Endothelial cell of umbilical vein (primary cell): ENCODE data around the gene ICE2. TPM values are rescaled to one million over a fixed set of nuclear protein-coding genes. Genes with fewer than 3 reads are reported as not detected.

Experiments used
- BruUV-seq: library from RNA; stranded (reverse); fragments of 400-500 nt; replicated peaks from 2 replicates; lab custom pipeline; 2021; lab: Mats Ljungman, UMichigan
- CTCF ChIA-PET: fragments of 300-600, 350-600 bp; sonication (Branson Sonifier 250); formaldehyde crosslinking; loops from one replicate; lab custom pipeline; 2021; ENCODE audit warnings: antibody characterized with exemption, inconsistent platforms; lab: Charles Lee
- POLR2A ChIA-PET: fragments of 300-600, 350-600 bp; sonication (Branson Sonifier 250); formaldehyde crosslinking; loops from one replicate; lab custom pipeline; 2021; ENCODE audit warnings: antibody characterized with exemption, inconsistent platforms; lab: Charles Lee
- DNase-seq: peaks from one replicate; pipeline ENCODE4 v3.0.0-alpha.2; 2011; ENCODE audit warnings: low read depth, low spot score
- FAIRE-seq: peaks from 2 replicates; lab custom pipeline; 2011; peaks lifted over from hg19 to GRCh38; lab: Jason Lieb, UNC
- H2AFZ ChIP-seq: 2 replicates; pipeline ENCODE4 v1.6.0; 2012; ENCODE audit warnings: low read depth, low read length, control low read depth, inconsistent platforms
- H3K27ac ChIP-seq: 2 replicates; pipeline ENCODE4 v1.5.1; 2011; ENCODE audit warnings: low read depth, mild to moderate bottlenecking, control low read depth, low read length, moderate library complexity; ENCODE audit not compliant: insufficient read depth
- H3K27me3 ChIP-seq, 2 experiments: 2 replicates each; pipeline versions ENCODE4 v1.6.0 to v1.6.1; 2011; ENCODE audit warnings: low read length in 2 of 2, mixed read lengths in 1 of 2; ENCODE audit not compliant: control insufficient read depth in 2 of 2, insufficient read depth in 2 of 2
- H3K36me3 ChIP-seq, 2 experiments: 2 replicates in 1 of 2; 3 replicates in 1 of 2; pipeline ENCODE4 v1.5.1; 2011; ENCODE audit warnings: low read length in 2 of 2, mild to moderate bottlenecking in 1 of 2, moderate library complexity in 1 of 2; ENCODE audit not compliant: control insufficient read depth in 2 of 2, insufficient read depth in 2 of 2; ENCODE audit errors: extremely low read depth in 1 of 2
- H3K4me1 ChIP-seq: 3 replicates; pipeline ENCODE4 v1.5.1; 2011; ENCODE audit warnings: mild to moderate bottlenecking, low read length; ENCODE audit not compliant: control insufficient read depth, insufficient read depth; ENCODE audit errors: extremely low read depth
- H3K4me2 ChIP-seq: 2 replicates; pipeline ENCODE4 v1.6.1; 2011; ENCODE audit warnings: low read length, control low read depth, mixed read lengths; ENCODE audit not compliant: insufficient read depth
- H3K4me3 ChIP-seq, 3 experiments: fragments of 200-600 bp in 1 of 3; sonication (generic), shearing (Covaris generic) in 1 of 3; replicated peaks in 1 of 3; 2 replicates each; pipeline ENCODE4 v1.5.1; 2011 to 2016; ENCODE audit warnings: control low read depth in 3 of 3, low read length in 3 of 3, mild to moderate bottlenecking in 2 of 3, inconsistent platforms in 1 of 3, low read depth in 1 of 3, moderate library complexity in 1 of 3; ENCODE audit not compliant: insufficient read depth in 1 of 3
- H3K79me2 ChIP-seq: 2 replicates; pipeline ENCODE4 v1.6.0; 2012; ENCODE audit warnings: low read length, inconsistent platforms; ENCODE audit not compliant: control insufficient read depth, insufficient read depth
- H3K9ac ChIP-seq: replicated peaks from 2 replicates; pipeline ENCODE3; 2011; ENCODE audit warnings: low read length, control low read depth; ENCODE audit not compliant: insufficient read depth; ENCODE audit errors: extremely low read depth
- H3K9me1 ChIP-seq: replicated peaks from 3 replicates; pipeline ENCODE4 v1.6.0; 2011; ENCODE audit warnings: mild to moderate bottlenecking, low read length; ENCODE audit not compliant: control insufficient read depth, insufficient read depth; ENCODE audit errors: extremely low read depth
- H3K9me3 ChIP-seq: replicated peaks from 2 replicates; pipeline ENCODE4 v1.5.1; 2012; ENCODE audit warnings: low read length, inconsistent platforms; ENCODE audit not compliant: control insufficient read depth, insufficient read depth
- H4K20me1 ChIP-seq: replicated peaks from 2 replicates; pipeline ENCODE3; 2011; ENCODE audit warnings: mild to moderate bottlenecking, low read length; ENCODE audit not compliant: control insufficient read depth, insufficient read depth; ENCODE audit errors: extremely low read depth
- EZH2 ChIP-seq: IDR thresholded peaks from 2 replicates; pipeline ENCODE4 v1.6.1; 2012; ENCODE audit warnings: borderline replicate concordance, low read depth, mild to moderate bottlenecking, moderate library complexity, low read length, inconsistent platforms; ENCODE audit not compliant: severe bottlenecking
- FOS ChIP-seq: IDR thresholded peaks from 2 replicates; pipeline ENCODE4 v1.6.1; 2011; ENCODE audit warnings: mild to moderate bottlenecking, low read length, moderate library complexity, borderline replicate concordance; ENCODE audit not compliant: insufficient read depth
- GATA2 ChIP-seq: IDR thresholded peaks from 2 replicates; pipeline ENCODE4 v1.7.0; 2011; ENCODE audit warnings: low read depth, mild to moderate bottlenecking, moderate library complexity, mixed read lengths, low read length; ENCODE audit not compliant: insufficient read length, insufficient read depth
- JUN ChIP-seq: IDR thresholded peaks from 2 replicates; pipeline ENCODE4 v1.6.1; 2011; ENCODE audit warnings: borderline replicate concordance, low read depth; ENCODE audit not compliant: insufficient read length, insufficient read depth
- MYC ChIP-seq: IDR thresholded peaks from one replicate; pipeline ENCODE4 v1.6.1; 2011; ENCODE audit warnings: mild to moderate bottlenecking, low read depth, low read length
- POLR2A ChIP-seq: IDR thresholded peaks from 2 replicates; pipeline ENCODE4 v1.6.1; 2012; ENCODE audit warnings: low read depth, mild to moderate bottlenecking, control low read depth, low read length
- POLR2AphosphoS5 ChIP-seq: IDR thresholded peaks from 2 replicates; pipeline ENCODE4 v1.6.1; 2012; ENCODE audit warnings: low read depth, mild to moderate bottlenecking, control low read depth, low read length, moderate library complexity; ENCODE audit not compliant: insufficient read depth
- dilution Hi-C: fragments of 300-500 bp; cut with MboI; formaldehyde crosslinking; loops from one replicate; pipeline ENCODE4 v1.15.0; 2019; ENCODE audit warnings: low sequenced_read_pairs; ENCODE audit not compliant: extremely low pct_ligation_motif_present
- intact Hi-C: fragments of 100-400 bp; cut with micrococcal nuclease; formaldehyde crosslinking; loops from one replicate; pipeline ENCODE4 v1.10.0; 2022
- polyA plus RNA-seq, 4 experiments: library from polyadenylated mRNA; depleted of rRNA in 3 of 4; stranded (reverse) in 3 of 4; unstranded in 1 of 4; fragments of >200 nt; gene quantifications; 2 replicates each; pipeline versions ENCODE4 v1.2.1 to v1.2.3, GENCODE V29; 2011 to 2012; ENCODE audit warnings: missing spikeins in 1 of 4
- total RNA-seq: library from RNA; stranded (reverse); gene quantifications from 2 replicates; pipeline ENCODE4 v1.2.3, GENCODE V29; 2021
- TF ChIP-seq, protein P1 (sequence below): IDR thresholded peaks from 2 replicates; pipeline ENCODE4 v1.6.1; 2011; ENCODE audit not compliant: insufficient read depth, insufficient read length
- TF ChIP-seq, protein P2 (sequence below), 2 donors: IDR thresholded peaks; 1 replicate in 1 of 2; 2 replicates in 1 of 2; pipeline ENCODE4 v1.5.1; 2011; ENCODE audit warnings: low read length in 2 of 2, mild to moderate bottlenecking in 2 of 2, moderate library complexity in 2 of 2, control low read depth in 1 of 2, inconsistent platforms in 1 of 2, low read depth in 1 of 2; ENCODE audit not compliant: insufficient read depth in 1 of 2; ENCODE audit errors: extremely low read depth in 1 of 2

ICE2 gene
- total and polyA plus RNA-seq, 2 donors (not counting 3 experiments of a cell fraction or from before 2014, with no cell fraction given): 22.1 to 57.0 TPM

DNA sequence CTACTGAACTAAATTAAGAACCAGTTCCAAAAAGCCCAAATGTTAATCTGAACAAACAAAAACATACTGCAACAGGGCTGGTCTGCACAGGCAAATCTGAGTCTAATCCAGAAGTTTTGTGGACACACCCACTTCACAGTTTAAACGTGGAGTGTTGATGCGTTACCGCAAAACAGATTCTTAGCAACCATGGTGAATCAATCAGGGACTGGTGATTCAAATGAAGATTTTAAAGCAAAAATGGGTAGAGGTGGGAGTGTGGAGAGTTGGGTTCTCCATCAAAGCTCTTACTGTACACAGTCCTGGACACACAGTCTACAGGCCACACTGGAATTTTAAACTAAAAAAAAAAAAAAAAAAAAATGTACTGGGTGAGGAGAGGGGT lies 86.3 kb downstream of the ICE2 start:
- Histone ChIP-seq H3K4me1 (peaks cover 73% of the 10 kb centered on the region), H3K79me2 (peaks cover 100% of the 10 kb centered on the region), H3K4me3 (peak overlapping the region in 1 of 3 experiments; percentile 96), H3K36me3 (peaks cover 5 to 11% of the 10 kb centered on the region in 2 experiments), H3K9me3 (no peaks in the 10 kb centered on the region), H4K20me1 (peaks cover 20% of the 10 kb centered on the region), H3K27ac (peak overlapping the region; percentile 97), H3K4me2 (peak overlapping the region; percentile 96), H2AFZ (no peak overlapping the region), H3K9me1 (no peaks in the 10 kb centered on the region), H3K27me3 (no peaks in the 10 kb centered on the region), H3K9ac (peak overlapping the region; percentile 100)
- FAIRE-seq (no peak), DNase-seq (peak; percentile 66)
- POLR2A ChIA-PET: interaction anchor here (0.9 to 4.7 kb wide), 6 partner anchors 16 to 49 kb away, joined by 3 to 27 read pairs (median 4); no protein-coding TSS in a partner anchor
- no peak for TF ChIP-seq FOS
- TF ChIP-seq POLR2A: no peak
- TF ChIP-seq, protein P1, sequence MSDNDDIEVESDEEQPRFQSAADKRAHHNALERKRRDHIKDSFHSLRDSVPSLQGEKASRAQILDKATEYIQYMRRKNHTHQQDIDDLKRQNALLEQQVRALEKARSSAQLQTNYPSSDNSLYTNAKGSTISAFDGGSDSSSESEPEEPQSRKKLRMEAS: no peak
- TF ChIP-seq POLR2AphosphoS5: no peak
- TF ChIP-seq GATA2: no peak
- no peak for TF ChIP-seq EZH2
- no peak for TF ChIP-seq MYC
- no peak for TF ChIP-seq JUN
- TF ChIP-seq, protein P2, sequence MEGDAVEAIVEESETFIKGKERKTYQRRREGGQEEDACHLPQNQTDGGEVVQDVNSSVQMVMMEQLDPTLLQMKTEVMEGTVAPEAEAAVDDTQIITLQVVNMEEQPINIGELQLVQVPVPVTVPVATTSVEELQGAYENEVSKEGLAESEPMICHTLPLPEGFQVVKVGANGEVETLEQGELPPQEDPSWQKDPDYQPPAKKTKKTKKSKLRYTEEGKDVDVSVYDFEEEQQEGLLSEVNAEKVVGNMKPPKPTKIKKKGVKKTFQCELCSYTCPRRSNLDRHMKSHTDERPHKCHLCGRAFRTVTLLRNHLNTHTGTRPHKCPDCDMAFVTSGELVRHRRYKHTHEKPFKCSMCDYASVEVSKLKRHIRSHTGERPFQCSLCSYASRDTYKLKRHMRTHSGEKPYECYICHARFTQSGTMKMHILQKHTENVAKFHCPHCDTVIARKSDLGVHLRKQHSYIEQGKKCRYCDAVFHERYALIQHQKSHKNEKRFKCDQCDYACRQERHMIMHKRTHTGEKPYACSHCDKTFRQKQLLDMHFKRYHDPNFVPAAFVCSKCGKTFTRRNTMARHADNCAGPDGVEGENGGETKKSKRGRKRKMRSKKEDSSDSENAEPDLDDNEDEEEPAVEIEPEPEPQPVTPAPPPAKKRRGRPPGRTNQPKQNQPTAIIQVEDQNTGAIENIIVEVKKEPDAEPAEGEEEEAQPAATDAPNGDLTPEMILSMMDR (IDR thresholded peaks at IDR 0.05; ENCODE audit: extremely low read depth in 1 of 2, insufficient read depth in 1 of 2, low read depth in 1 of 2, low read length in 2 of 2): no peak
- BruUV-seq: no TSS peak
- dilution Hi-C loops: no loop called here
- CTCF ChIA-PET: interaction anchor here (0.6 to 3.8 kb wide), 7 partner anchors 18 to 50 kb away, joined by 3 to 23 read pairs (median 5); no protein-coding TSS in a partner anchor
- intact Hi-C loops: loop anchor here (2.0 kb wide), 1 partner anchor 22 kb away; no protein-coding TSS in a partner anchor
